Measurements from ENCODE around the gene LRCH4.
"Not testable (repeated sequence)": the region's sequence is repeated elsewhere in the genome, so short reads cannot be mapped to it uniquely, and the experiment has no call there.

LRCH4 gene

DNA sequence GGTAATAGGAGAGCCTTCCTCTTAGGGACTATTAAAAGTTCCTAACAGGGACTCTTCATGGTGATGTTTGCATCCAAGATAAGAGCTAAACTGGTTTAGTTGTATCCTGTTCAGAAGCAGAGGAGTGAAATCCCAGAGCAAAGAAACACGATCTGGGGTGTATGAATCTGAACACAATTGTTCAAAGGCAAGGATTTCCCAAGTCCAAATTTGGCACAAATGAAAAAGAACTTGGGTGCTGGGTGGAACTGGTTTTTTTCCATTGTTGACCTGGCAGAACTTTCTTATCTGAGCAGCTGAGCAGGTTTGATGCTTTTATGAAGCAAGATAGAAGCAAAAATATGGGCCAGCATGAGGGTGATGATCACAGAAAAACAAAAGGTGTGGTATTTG lies 41.0 kb downstream of the LRCH4 start:
- Histone ChIP-seq H3K9ac (no peak overlapping the region), H3K4me3 (ENCODE audit: low read depth, low read length) (no peak overlapping the region), H3K4me2 (ENCODE audit: low read length) (peak overlapping the region; percentile 5), H3K36me3 (ENCODE audit: control insufficient read depth, insufficient read depth, low read length) (no peaks in the 10 kb centered on the region), H3K27me3 (ENCODE audit: control insufficient read depth, insufficient read depth, low read length) (no peaks in the 10 kb centered on the region), H3K4me1 (peaks cover 48% of the 10 kb centered on the region), H2AFZ (peak overlapping the region; percentile 36), H3K27ac (peak overlapping the region; percentile 92), H3K79me2 (peaks cover 11% of the 10 kb centered on the region), H3K9me3 (ENCODE audit: control insufficient read depth, low read length) (no peaks in the 10 kb centered on the region)
- TF ChIP-seq, protein P1, sequence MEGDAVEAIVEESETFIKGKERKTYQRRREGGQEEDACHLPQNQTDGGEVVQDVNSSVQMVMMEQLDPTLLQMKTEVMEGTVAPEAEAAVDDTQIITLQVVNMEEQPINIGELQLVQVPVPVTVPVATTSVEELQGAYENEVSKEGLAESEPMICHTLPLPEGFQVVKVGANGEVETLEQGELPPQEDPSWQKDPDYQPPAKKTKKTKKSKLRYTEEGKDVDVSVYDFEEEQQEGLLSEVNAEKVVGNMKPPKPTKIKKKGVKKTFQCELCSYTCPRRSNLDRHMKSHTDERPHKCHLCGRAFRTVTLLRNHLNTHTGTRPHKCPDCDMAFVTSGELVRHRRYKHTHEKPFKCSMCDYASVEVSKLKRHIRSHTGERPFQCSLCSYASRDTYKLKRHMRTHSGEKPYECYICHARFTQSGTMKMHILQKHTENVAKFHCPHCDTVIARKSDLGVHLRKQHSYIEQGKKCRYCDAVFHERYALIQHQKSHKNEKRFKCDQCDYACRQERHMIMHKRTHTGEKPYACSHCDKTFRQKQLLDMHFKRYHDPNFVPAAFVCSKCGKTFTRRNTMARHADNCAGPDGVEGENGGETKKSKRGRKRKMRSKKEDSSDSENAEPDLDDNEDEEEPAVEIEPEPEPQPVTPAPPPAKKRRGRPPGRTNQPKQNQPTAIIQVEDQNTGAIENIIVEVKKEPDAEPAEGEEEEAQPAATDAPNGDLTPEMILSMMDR (IDR thresholded peaks at IDR 0.05), result no peak

DNA sequence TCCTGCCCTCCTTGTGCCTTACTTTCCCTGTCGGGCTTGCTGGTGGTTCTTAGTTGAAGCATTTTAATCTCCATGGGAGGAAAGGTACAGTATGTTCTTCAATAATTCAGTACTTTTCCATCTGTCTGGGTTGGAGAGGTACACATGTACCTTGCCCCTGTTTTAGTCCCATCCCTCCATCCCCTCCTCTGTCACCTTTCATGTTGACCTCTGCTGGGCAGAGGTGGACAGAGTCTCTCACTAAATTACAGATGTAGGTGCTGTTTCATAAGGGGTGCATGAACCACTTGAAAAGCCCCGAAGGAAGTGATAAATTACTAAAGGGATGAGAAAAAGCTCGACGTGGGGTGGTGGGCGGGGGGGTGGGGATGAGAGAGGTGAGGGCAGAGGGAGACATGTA lies 41.5 kb downstream of the LRCH4 start:
- Histone ChIP-seq H3K4me1 (peaks cover 49% of the 10 kb centered on the region), H3K9me3 (ENCODE audit: control insufficient read depth, low read length) (no peaks in the 10 kb centered on the region), H3K4me3 (ENCODE audit: low read depth, low read length) (no peak overlapping the region), H3K4me2 (ENCODE audit: low read length) (no peak overlapping the region), H3K27me3 (ENCODE audit: control insufficient read depth, insufficient read depth, low read length) (no peaks in the 10 kb centered on the region), H3K36me3 (ENCODE audit: control insufficient read depth, insufficient read depth, low read length) (no peaks in the 10 kb centered on the region), H3K79me2 (peaks cover 11% of the 10 kb centered on the region), H3K9ac (no peak overlapping the region), H2AFZ (no peak overlapping the region), H3K27ac (peak overlapping the region; percentile 92)
- TF ChIP-seq, protein P1 (IDR thresholded peaks at IDR 0.05), result no peak

DNA sequence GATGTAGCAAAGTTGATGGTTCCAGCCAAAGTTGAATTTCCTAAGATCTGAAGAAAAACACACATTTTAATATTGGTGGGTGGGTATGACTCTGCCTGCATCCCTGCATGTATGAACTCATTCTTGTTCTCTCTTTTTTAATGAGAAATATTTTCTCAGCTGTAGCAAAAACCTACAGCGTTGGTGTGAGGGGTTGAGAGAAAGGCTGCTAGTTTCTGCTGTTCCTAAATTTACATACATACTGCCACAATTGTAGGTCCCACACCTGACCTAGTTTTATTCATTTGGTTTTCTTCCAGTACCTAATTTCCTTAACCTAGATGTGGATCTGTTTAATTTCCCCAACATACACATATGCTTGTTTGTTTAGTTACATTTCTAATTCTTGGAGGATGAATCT lies 42.3 kb downstream of the LRCH4 start:
- no peak overlapping the region for H3K27ac ChIP-seq
- H2AFZ ChIP-seq, result no peak overlapping the region
- H3K9ac ChIP-seq, result no peak overlapping the region
- H3K4me1 ChIP-seq, result peaks cover 47% of the 10 kb centered on the region
- no peaks in the 10 kb centered on the region for H3K27me3 ChIP-seq (ENCODE audit: control insufficient read depth, insufficient read depth, low read length)
- H3K36me3 ChIP-seq (ENCODE audit: control insufficient read depth, insufficient read depth, low read length), result no peaks in the 10 kb centered on the region
- no peaks in the 10 kb centered on the region for H3K9me3 ChIP-seq (ENCODE audit: control insufficient read depth, low read length)
- TF ChIP-seq, protein P1 (IDR thresholded peaks at IDR 0.05), result no peak
- H3K79me2 ChIP-seq, result peaks cover 11% of the 10 kb centered on the region
- no peak overlapping the region for H3K4me2 ChIP-seq (ENCODE audit: low read length)
- no peak overlapping the region for H3K4me3 ChIP-seq (ENCODE audit: low read depth, low read length)

DNA sequence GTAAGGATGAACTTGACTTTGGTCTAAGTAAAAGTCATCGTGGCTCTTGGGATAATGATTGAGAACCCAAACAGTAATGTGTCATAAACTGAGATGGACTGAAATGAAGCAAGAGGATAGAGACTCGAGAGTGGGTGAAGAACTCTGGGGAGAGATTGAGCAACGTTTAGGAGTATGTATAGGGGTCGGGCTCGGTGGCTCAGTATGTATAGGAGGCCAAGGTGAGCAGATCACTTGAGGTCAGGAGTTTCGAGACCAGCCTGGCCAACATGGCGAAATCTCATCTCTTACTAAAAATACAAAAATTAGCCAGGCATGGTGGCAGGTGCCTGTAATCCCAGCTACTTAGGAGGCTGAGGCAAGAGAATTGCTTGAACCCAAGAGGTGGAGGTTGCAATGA lies 44.6 kb downstream of the LRCH4 start:
- H3K9ac ChIP-seq; H2AFZ ChIP-seq; H3K4me2 ChIP-seq (ENCODE audit: low read length); H3K4me3 ChIP-seq (ENCODE audit: low read depth, low read length); H3K36me3 ChIP-seq (ENCODE audit: control insufficient read depth, insufficient read depth, low read length); H3K27ac ChIP-seq; H3K27me3 ChIP-seq (ENCODE audit: control insufficient read depth, insufficient read depth, low read length); H3K9me3 ChIP-seq (ENCODE audit: control insufficient read depth, low read length): not testable (repeated sequence)
- Histone ChIP-seq H3K4me1 (peaks cover 32% of the 10 kb centered on the region), H3K79me2 (peaks cover 11% of the 10 kb centered on the region)

DNA sequence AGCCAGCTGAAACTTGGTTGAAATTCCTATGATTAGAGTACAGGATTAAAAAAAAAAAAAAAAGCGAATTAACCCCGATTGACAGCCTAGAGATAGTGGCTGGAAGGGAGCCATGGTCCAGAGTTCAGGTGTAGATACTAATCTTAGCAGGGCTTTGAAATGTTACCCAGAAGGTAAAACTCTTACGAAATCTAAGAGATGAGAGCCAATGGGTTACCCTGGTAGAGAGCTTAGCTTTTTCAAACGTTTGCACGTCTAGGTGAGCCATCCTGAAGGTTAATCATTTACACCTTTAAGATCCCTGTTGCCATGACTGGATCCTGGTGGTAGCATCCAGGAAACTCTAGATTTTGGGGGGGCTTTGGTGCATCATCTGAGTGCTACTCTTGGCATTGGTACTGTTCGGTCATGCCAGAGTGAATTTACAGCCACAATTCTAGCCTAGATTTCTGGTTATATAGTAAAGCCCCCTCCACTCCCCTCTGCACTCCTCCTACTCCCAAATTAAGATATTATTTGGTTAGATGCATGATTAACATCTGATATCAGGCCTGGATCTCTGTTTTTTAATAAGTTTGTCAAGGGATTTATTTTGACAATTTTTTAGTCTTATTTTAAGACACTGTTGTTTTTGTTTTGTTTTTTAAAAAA lies 45.7 kb downstream of the LRCH4 start:
- no peaks in the 10 kb centered on the region for H3K27me3 ChIP-seq (ENCODE audit: control insufficient read depth, insufficient read depth, low read length)
- H3K79me2 ChIP-seq, result peaks cover 11% of the 10 kb centered on the region
- no peak overlapping the region for H3K9ac ChIP-seq
- peaks cover 21% of the 10 kb centered on the region for H3K4me1 ChIP-seq
- H3K4me2 ChIP-seq (ENCODE audit: low read length), result peak overlapping the region; percentile 90
- H3K9me3 ChIP-seq (ENCODE audit: control insufficient read depth, low read length), result no peaks in the 10 kb centered on the region
- H3K27ac ChIP-seq, result peak overlapping the region; percentile 37
- TF ChIP-seq, protein P1 (IDR thresholded peaks at IDR 0.05), result no peak
- peak overlapping the region; percentile 92 for H3K4me3 ChIP-seq (ENCODE audit: low read depth, low read length)
- H3K36me3 ChIP-seq (ENCODE audit: control insufficient read depth, insufficient read depth, low read length), result no peaks in the 10 kb centered on the region
- no peak overlapping the region for H2AFZ ChIP-seq
